HEK293T (cell line): ENCODE data around the gene CREB3.

Experiments
- CTCF ChIA-PET: fragments of 350-600 bp; formaldehyde crosslinking; extraction: SDS; loops from one replicate; lab custom pipeline; 2021; ENCODE audit warnings: antibody characterized with exemption, inconsistent platforms; lab: Yijun Ruan, JAX
- POLR2A ChIA-PET: fragments of 350-600 bp; formaldehyde crosslinking; extraction: SDS; loops from one replicate; lab custom pipeline; 2020; ENCODE audit warnings: antibody characterized with exemption, inconsistent platforms; lab: Yijun Ruan, JAX
- DNase-seq: peaks from one replicate; pipeline ENCODE4 v3.0.0; 2012; ENCODE audit warnings: mixed read lengths; ENCODE audit errors: extremely low spot score
- ARNT ChIP-seq: fragments of 450-650 bp; IDR thresholded peaks from 2 replicates; pipeline ENCODE4 v1.6.1; 2017; ENCODE audit warnings: mild to moderate bottlenecking
- BHLHE40 ChIP-seq: fragments of 450-650 bp; IDR thresholded peaks from 2 replicates; pipeline ENCODE4 v1.6.1; 2016; ENCODE audit warnings: mild to moderate bottlenecking, moderate library complexity, borderline replicate concordance
- CTBP1 ChIP-seq: fragments of 450-650 bp; IDR thresholded peaks from 2 replicates; pipeline ENCODE4 v1.6.1; 2016; ENCODE audit warnings: borderline replicate concordance
- ELF4 ChIP-seq: fragments of 450-650 bp; IDR thresholded peaks from 2 replicates; pipeline ENCODE4 v1.6.1; 2017; ENCODE audit warnings: antibody characterized with exemption
- FOXA1 ChIP-seq: fragments of 450-650 bp; IDR thresholded peaks from 2 replicates; pipeline ENCODE4 v1.6.1; 2016; ENCODE audit warnings: mild to moderate bottlenecking
- FOXK2 ChIP-seq: fragments of 450-650 bp; IDR thresholded peaks from 2 replicates; pipeline ENCODE4 v1.6.1; 2016; ENCODE audit warnings: mild to moderate bottlenecking
- FOXM1 ChIP-seq: fragments of 450-650 bp; IDR thresholded peaks from 2 replicates; pipeline ENCODE4 v1.6.1; 2017; ENCODE audit warnings: mild to moderate bottlenecking, borderline replicate concordance
- HDGF ChIP-seq: fragments of 450-650 bp; IDR thresholded peaks from 2 replicates; pipeline ENCODE4 v1.6.1; 2017; ENCODE audit warnings: antibody characterized with exemption, borderline replicate concordance
- L3MBTL2 ChIP-seq: fragments of 450-650 bp; conservative IDR thresholded peaks from 2 replicates; pipeline ENCODE4 v1.6.1; 2016; ENCODE audit warnings: mild to moderate bottlenecking
- LEF1 ChIP-seq: fragments of 450-650 bp; IDR thresholded peaks from 2 replicates; pipeline ENCODE4 v1.6.1; 2017; ENCODE audit warnings: mild to moderate bottlenecking, borderline replicate concordance
- NFRKB ChIP-seq: fragments of 450-650 bp; IDR thresholded peaks from 2 replicates; pipeline ENCODE4 v1.6.1; 2016; ENCODE audit warnings: mild to moderate bottlenecking, moderate library complexity
- SP1 ChIP-seq: fragments of 450-650 bp; IDR thresholded peaks from 2 replicates; pipeline ENCODE4 v1.6.1; 2017
- SUZ12 ChIP-seq: fragments of 450-650 bp; IDR thresholded peaks from 2 replicates; pipeline ENCODE4 v1.6.1; 2016; ENCODE audit warnings: mild to moderate bottlenecking
- TARDBP ChIP-seq: fragments of 450-650 bp; IDR thresholded peaks from 2 replicates; pipeline ENCODE4 v1.6.1; 2016
- ZNF384 ChIP-seq: fragments of 450-650 bp; IDR thresholded peaks from 2 replicates; pipeline ENCODE4 v1.6.1; 2016
- TF ChIP-seq, protein P1 (sequence below): fragments of 450-650 bp; IDR thresholded peaks from 2 replicates; pipeline ENCODE4 v1.6.1; 2016

Gene CREB3

DNA sequence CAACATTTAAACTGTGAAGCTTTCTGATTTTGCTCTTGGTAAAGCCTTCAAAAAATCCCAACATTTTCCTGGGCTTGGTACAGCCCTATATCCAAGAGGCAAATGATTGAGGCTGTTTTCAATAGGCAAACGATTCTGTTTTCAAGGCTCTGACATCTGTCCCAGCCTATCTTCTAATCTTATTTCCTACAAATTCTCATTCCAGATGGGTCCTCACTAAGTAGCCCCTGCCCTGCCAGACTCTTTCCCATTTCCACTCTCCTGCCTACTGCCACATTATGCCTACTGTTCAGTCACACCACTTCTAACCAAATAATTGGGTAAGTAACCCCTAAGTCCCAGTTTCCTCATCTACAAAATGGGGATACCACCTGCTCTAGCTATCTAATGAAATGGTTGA lies 13.1 kb downstream of the CREB3 start:
- POLR2A ChIA-PET: interaction anchor here (2.8 kb wide), 1 partner anchor 13 kb away, joined by 14 read pairs; the partner anchor contains the start of genes CREB3 and TLN1
- CTCF ChIA-PET: no interaction called here
- no peak for TF ChIP-seq HDGF
- TF ChIP-seq ZNF384: no peak
- no peak for TF ChIP-seq ARNT
- TF ChIP-seq, protein P1, sequence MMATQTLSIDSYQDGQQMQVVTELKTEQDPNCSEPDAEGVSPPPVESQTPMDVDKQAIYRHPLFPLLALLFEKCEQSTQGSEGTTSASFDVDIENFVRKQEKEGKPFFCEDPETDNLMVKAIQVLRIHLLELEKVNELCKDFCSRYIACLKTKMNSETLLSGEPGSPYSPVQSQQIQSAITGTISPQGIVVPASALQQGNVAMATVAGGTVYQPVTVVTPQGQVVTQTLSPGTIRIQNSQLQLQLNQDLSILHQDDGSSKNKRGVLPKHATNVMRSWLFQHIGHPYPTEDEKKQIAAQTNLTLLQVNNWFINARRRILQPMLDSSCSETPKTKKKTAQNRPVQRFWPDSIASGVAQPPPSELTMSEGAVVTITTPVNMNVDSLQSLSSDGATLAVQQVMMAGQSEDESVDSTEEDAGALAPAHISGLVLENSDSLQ: no peak
- TF ChIP-seq SUZ12: no peak
- no peak for TF ChIP-seq L3MBTL2
- no peak for DNase-seq

DNA sequence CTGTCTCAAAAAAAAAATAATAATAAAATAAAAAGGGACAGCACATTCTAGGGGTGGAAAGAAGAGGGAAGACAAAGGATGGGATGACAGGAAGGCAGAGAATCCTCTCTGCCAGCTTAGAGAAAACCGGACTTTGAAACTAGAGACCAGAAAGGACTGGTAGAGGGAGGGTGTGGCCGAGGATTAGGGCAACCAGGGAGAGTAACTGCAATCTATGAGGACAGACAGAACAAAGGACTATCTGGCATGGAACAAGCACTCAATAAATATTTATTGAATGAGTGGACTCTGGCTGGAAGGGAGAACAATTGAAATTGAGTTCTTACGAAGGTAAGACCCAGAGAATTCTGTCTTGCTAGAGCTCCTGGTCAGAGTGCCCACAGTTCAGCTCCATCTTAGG lies 14.1 kb downstream of the CREB3 start:
- no peak for DNase-seq
- TF ChIP-seq, protein P1: no peak
- TF ChIP-seq SUZ12 (no peak), ELF4 (no peak), BHLHE40 (no peak), ZNF384 (no peak), ARNT (no peak), TARDBP (no peak), L3MBTL2 (no peak)
- ChIA-PET POLR2A (interaction anchor here (0.8 to 3.3 kb wide), 2 partner anchors 14 to 29 kb away, joined by 3 to 20 read pairs; partner anchors contain the start of genes CREB3 and TLN1), CTCF (interaction anchor here (0.7 to 1.8 kb wide), 3 partner anchors 11 to 155 kb away, joined by 3 to 5 read pairs (median 3); partner anchors contain the start of genes CREB3 and TLN1)

DNA sequence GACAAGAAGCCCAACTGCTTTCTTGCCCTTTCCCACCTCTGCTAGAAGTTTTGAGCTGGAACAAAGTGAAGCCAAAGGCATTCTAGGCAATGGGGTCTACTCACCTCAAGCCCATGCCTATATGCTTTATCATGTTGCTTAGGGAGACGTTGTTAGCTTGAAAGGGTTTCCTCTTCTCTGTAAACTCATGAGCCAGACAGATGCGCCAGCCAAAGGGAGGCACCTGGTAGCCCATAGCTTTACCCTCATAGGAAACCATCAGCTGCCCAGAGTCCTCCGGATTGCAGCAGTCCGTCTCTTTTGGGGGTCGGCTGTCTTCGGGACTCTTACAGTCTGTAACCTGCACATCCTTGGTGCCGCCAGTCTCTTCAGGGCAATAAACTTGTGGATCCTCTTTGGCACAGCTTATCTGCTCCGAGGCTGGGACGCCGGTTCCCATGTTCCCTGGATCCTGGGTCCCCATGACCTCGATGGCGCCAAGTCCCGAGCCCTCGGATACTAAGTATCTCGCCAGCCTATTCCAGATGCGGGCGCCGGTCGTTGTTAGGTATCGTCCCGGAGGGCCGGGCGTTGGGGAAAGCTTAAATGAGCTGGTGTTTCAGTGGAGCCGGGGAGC lies 15.9 kb downstream of the CREB3 start:
- TF ChIP-seq SP1 (no peak), L3MBTL2 (no peak), FOXK2 (no peak), ZNF384 (no peak), ELF4 (no peak), LEF1 (no peak), SUZ12 (no peak), CTBP1 (no peak), FOXA1 (no peak), TARDBP (no peak), ARNT (no peak), FOXM1 (no peak)
- TF ChIP-seq, protein P1: no peak
- ChIA-PET POLR2A (interaction anchor here (0.8 to 3.3 kb wide), 10 partner anchors 9 to 134 kb away, joined by 3 to 20 read pairs (median 4); partner anchors contain the start of genes ARHGEF39, CREB3, HINT2 and TLN1), CTCF (interaction anchor here (1.0 to 1.8 kb wide), 3 partner anchors 12 to 145 kb away, joined by 3 to 5 read pairs (median 4); partner anchors contain the start of genes CREB3 and TLN1)
- DNase-seq: no peak

DNA sequence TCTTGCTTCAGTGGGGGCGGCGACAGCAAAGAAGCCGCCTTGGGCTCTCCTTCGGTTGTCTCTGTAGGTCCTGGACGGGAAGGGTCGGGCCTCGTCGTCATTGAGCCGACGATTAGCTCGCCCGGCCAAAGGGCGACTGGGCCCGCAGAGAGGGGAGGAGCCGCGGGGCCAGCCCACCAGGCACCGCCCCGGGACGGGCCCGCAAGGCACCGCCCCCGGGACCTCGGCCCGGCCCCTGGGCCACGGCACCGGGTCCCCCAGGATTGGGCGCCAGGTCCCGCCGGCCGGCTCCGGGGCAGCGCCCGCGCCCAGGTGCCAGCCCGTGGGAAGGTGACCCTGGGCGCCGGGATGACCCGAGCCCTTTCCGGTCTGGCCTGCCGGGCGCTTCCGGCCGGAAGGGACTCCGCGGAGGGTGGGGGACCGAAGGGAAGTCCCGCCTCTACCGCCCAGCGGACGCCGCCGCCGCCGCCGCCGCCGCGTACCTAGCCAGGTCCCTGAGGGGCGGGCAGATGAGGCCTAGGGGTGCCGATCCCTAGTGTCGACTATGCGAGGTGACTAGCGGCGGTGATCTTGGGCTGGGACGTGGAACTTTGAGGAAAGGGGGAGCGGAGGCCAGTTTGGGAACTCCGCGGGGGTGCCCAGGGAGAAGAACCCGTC lies 16.5 kb downstream of the CREB3 start, which contains the start of the genes GBA2 and RGP1:
Gene GBA2, minus strand, starts transcription at position 371 of the 657 bp plus-strand sequence. CDS start 524 bp downstream, outside the sequence.
Gene RGP1, plus strand, starts transcription at position 430 of the 657 bp plus-strand sequence. CDS start 469 bp downstream, outside the sequence.
- DNase-seq: peak; percentile 87
- POLR2A ChIA-PET: interaction anchor here (0.8 to 3.3 kb wide), 11 partner anchors 9 to 133 kb away, joined by 3 to 20 read pairs (median 4); partner anchors contain the start of genes ARHGEF39, CREB3, HINT2 and SPAG8
- TF ChIP-seq ARNT: 0 out of 2 replicates have a peak, but pooled peaks have one; percentile 34
- no peak for TF ChIP-seq ELF4
- no peak for TF ChIP-seq NFRKB
- CTCF ChIA-PET: interaction anchor here (0.8 to 1.2 kb wide), 3 partner anchors 13 to 145 kb away, joined by 3 to 4 read pairs (median 3); no protein-coding TSS in a partner anchor

DNA sequence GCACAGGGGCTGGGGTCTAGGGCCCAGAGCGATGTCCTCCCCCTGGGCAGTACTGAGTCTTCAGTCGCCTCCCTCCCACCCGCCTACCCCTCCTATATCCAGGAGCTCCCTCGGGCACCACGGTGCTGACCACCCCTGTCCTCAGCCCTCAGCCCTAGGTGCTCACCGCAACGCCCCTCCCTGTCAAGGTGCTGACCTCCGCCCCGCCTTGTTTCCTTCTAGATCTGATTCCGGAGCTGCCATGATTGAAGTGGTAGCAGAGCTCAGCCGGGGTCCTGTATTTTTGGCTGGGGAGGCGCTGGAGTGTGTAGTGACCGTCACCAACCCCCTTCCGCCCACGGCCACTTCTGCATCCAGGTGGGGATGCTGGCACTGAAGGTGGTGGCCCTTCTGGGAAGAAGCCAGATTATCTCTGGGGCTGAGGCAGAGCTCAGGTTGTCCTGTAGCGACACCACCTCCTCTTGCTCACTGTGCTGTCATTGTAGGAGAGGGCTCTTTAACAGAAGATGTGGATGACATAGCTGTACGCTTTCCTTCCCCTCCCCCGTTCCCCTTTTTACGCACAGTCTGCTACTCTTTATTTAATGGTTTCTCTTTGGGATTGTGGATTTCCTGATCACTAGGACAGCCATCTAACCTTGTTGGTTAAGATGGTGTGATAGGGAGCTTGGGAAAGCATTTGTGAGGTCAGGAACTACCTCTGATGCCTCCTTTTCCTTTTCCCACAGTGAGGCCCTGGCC lies 17.2 kb downstream of the CREB3 start:
- CTCF ChIA-PET: interaction anchor here (0.8 kb wide), 1 partner anchor 53 kb away, joined by 3 read pairs; no protein-coding TSS in a partner anchor
- POLR2A ChIA-PET: interaction anchor here (1.2 to 3.3 kb wide), 7 partner anchors 10 to 85 kb away, joined by 3 to 20 read pairs (median 5); partner anchors contain the start of genes ARHGEF39, CREB3, SPAG8 and TLN1
- DNase-seq: peak; percentile 32

More for the DNA sequence above, 17.2 kb downstream of the CREB3 start:
- TF ChIP-seq SP1: no peak
- no peak for TF ChIP-seq LEF1
- TF ChIP-seq, protein P1: no peak
- no peak for TF ChIP-seq ZNF384
- no peak for TF ChIP-seq SUZ12
- TF ChIP-seq ARNT: no peak
- TF ChIP-seq BHLHE40: no peak
- no peak for TF ChIP-seq FOXM1
- TF ChIP-seq NFRKB: no peak
- no peak for TF ChIP-seq TARDBP
- no peak for TF ChIP-seq CTBP1
- TF ChIP-seq L3MBTL2: no peak
- TF ChIP-seq FOXA1: no peak
- no peak for TF ChIP-seq HDGF
- TF ChIP-seq ELF4: no peak
- TF ChIP-seq FOXK2: no peak
